GDM1 (cell line): ENCODE data around the gene KRT76.

Source experiments
- DNase-seq: peaks from one replicate; lab custom pipeline; 2025; lab: John Stamatoyannopoulos, UW

KRT76 gene

DNA sequence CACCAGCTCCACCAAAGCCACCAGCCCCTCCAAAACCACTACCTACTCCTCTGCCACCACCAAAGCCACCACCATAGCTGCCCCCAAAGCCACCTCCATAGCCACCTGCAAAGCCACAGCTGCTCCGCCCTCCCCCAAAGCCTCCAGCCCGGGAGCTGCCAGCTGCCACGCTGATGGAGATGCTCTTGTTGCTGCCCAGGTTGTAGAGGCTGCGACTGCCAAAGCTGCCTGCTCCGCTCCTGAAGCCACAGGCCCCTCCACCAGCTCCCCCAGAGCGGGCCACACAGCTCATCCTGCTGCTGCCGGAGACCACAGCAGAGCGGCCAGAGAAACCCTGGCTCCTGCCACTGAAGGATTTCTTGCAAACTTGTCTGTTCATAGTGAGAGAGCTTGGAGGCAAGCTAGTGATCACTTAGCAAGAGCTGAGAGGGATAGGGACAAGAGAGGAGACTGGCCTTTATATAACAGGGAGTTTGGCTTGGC, at the start of gene KRT76:
Gene KRT76, minus strand, starts transcription at position 433 of the 483 bp plus-strand sequence. Its CDS starts 54 bp downstream, at position 379.
- DNase-seq: no peak

DNA sequence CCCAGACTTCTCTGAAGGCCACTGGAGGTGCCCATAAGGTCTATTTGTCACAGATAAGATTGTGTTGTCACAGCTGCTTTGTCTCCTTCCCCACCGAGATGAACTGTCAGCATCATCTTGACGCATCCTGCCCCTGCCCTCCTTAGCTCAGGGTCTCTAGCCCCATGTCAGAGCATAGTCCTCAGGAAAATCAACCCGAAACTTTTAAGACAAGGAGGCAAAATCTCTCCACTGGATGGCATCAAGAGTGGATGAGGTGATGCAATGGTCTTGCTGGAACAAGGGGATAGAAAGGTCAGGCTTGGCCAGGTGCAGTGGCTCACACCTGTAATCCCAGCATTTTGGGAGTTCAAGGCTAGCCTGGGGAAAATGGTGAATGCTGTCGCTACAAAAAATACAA, 48.8 kb upstream of the KRT76 start:
- DNase-seq: no peak

DNA sequence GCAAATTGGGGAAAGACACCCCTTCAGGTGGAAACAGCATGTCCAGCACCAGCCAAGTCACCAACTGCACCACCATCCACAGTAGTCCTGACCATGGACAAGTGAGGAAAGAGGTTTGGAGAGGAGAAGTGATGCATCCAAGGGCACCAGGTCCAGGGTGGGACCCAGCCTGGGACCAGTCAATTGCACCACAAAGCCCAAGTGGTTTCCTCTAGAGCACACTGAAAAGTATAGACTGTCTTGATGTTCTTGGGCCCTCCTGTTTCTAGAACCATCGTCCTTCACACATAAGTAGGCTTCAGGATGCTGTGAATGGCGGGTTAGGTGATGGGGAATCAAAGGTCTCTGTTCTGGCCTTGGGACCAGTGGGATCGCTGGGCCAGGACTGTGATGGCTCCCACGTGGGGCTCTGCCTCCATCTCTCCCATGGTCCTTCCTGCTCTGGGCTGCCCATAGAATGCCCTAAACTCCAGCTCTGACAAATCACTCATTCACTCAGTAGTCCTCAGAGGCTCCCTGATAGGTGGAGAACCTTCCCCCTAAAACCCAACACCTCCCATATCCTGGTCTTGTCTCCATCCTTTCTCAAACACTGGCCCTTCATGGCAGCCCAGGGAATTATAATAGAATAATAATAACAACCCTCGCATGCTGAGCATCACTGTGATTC, 47.7 kb upstream of the KRT76 start:
- no peak for DNase-seq

DNA sequence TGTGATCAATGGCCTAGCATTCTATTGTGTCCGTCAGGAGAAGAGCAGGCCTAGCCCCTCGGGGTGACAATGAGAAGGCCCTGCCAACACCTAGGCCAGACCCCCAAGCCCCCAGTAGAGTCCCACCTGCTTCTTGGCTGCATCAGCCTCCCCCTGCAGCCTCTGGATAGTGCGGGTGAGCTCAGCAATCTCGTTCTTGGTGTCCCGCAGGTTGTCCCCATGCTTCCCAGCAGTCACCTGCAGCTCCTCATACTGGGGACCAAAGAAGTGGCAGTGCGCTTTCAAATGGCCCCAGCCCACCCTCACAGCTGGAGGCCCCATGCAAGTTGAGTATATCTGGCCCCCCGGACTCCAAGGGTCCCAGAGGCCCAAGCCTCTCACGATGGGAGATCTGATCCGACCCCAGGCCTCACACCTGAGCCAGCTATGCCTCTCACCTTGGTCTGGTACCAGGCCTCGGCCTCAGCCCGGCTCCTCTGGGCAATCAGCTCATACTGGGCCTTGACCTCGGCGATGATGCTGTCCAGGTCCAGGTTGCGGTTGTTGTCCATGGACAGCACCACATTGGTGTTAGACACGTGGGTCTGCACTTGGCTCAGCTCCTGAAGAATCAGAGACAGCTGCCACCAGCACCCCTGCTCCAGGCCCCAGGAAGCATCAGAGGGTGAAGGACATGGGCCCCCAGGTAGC, 46.8 kb upstream of the KRT76 start:
- no peak for DNase-seq

DNA sequence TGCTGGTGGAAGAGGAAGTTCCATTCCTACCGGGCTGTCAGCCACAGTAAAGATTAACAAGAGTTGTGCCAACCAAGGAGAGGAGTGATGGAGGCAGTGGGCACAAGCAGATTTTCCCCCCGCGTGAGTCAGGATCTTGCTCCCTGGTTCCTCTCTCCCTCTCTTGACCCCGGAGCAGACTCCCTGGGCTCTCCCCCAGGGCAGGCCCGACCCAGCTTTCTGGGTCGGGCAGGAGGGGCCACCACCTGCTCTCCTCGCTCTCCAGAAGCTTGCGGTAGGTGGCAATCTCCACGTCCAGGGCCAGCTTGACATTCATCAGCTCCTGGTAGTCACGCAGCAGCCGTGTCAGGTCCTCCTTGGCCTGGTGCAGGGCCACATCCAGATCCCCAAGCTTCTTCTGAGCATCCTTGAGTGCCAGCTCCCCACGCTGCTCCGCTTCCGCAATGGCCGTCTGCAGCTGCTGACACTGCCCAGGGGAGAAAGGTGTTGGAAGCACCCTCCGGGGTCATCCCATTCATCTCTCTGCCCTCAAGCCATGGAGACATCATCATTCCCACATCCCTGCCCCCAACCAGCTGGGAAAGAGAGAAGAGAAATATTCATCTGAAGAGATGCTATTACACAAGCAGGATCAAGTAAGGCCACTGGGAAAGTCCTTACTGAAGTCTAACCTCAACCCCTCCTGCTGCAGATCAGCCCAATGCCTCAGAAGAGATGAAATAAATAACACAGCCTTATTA, 45.8 kb upstream of the KRT76 start:
- DNase-seq: no peak

DNA sequence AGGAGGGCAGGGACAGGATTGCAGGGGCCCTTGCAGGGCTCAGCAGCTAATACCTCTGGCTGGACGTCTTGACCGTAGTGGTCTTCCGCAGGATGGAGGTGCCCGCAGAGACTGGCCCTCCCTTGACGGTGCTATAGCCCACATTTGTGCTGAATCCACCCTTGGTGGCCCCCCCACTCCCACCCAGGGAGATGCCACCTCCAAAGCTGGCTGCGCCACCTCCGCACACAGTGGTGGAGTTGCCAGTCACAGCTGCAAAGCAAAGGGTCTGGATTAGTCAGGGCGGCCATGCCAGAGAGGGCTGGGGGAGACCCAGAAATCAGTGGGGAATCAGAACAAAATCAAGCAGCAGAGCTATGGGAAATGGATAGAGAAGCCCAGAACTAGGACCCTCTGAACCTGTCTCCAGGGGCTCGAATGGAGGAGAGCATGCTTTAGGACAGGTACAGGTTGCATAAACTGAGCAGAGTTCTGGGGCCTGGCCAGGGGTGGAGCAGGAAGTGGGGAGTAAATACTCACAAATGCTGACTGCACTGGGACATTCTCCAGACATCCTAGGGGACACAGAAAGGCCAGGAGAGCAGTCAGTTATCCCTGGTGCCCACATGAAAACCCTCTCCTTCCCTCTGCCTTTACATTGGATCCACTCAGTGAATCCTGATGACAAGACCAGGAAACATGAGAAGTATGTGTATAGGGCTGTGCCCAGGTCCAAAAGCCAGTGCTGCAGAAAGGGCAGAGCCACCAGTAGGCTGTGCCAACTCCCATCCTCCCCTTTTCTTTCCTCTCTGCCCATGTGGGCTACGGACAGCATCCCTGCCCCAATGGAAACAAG, 44.9 kb upstream of the KRT76 start:
- DNase-seq: no peak

DNA sequence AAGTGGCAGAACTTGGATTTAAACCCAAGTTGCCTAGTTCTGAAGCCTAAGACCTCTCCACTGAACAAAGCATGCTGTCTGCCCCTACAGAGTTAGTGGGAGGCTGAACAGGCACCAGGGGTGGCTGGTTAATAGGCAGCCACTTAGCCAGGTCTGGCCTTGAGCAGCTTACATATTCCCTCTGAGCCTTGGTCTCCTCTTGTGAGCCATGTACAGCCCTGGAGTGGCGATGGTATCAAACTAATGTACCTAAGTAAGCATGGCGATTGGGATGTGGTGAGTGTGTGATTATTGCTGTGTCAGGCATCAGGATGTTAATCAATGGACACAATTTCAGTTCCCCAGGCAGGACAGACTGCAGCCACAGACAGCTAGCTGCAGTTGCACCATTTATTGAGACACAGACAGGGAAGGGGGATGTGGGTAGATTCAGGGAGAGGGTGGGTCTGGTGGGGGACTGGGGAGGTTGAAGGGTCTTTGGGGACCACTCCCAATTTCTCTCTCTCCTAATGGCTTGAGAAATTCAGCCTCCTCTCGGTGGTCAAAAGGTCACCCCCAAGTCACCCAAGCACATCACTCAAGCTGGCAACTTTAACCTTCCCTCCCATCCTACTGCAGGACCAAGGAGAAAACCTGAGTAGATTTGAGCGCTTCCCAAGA, 44.1 kb upstream of the KRT76 start:
- DNase-seq: no peak

DNA sequence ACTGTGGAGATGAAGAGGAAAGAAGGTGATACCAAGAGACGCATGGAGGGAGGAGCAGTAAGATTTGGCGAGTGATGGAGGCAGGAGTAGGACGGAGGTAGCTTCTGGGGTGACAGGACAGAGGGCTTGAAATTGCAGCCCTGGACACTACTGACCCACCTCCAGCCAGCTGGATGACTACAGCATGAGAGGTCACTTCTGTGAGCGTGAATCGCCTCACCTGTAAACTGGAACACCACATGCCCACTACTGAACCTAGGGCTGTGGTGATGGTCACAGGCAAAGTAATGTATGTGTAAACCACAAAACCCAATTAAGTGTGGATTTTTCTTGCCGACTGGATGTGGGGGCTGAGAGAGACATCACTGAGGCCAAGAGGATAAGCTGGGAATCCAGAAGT, 43.4 kb upstream of the KRT76 start:
- DNase-seq: no peak

DNA sequence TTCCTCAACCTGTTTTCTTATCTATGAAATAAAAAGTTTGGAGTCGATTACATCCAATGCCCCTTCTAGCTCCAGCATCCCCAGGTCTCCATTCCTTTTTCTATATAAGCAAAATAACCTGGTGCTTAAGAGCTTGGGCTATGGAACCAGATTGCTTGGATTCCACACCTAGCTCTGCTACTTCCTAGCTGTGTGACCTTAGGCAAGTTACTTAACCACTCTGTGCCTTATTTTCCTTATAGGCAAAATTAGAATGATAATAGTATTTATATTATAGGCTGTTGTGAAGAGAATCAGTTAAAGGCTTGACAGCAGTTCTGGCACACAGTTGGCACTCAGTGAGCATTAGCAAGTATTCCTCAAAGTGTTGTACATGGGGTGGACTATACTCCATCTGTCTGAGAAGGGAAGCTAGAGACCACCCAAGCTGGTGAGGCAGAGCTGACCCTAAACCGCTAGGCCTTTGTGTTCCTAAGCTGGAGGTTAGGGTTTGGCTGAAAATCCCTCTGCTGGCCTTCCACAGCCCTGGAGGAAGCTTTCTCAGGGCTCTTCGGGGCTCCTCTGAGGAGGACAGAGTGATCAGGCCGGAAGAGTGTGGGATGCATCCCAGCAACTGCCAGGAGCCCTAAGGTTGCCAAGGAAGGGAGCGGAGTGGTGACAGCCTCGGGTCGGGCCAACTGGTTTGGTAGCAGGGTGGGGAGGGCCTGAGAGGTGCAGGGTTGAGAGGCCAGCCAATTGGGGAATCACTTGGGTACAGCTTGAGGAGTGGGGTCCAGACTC, 42.8 kb upstream of the KRT76 start:
- DNase-seq: no peak

DNA sequence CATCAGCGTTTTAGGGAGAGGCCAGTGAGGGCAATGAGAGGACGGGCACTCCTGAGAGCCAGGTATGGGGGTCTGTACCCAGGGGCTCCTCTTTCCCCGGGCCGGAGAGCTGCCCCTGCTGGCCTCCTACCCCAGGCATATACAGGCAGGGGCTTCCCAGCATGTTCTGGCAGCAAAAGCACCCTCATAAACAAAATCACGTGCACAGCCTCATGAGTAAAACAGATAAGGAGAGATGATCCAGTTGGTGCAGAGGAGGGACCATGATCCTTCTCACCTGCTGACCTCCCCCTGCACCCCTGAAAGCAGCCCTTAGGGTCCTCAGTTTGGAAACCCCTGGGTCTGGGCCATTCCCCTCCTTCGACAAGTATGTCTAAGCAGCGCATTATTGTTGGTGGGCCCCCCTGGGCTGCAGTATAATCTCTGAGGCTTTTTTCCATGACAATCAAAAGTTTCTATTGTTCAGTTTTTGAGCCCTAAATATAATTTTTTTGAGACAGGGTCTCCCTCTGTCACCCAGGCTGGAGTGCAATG, 41.8 kb upstream of the KRT76 start:
- DNase-seq: no peak

DNA sequence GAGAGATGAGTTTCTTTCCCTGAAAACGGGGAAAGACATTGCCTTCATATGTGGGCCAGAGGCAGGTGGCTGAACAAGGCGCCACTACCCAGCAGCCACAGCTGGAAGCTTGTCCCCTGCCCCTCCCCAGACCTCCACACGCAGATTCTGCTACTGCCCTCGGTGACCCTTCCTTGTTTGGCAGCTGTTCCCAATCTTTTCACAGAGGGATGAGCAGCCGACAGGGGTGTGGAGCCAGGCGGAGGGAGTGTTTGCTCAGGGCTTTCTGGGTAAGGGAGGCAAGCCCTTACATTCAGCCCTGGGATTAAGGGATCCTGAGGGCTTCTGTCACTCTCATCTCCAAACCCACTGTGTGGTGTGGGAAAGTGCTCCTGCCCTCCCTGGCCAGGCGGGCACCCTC, 41.2 kb upstream of the KRT76 start:
- no peak for DNase-seq

DNA sequence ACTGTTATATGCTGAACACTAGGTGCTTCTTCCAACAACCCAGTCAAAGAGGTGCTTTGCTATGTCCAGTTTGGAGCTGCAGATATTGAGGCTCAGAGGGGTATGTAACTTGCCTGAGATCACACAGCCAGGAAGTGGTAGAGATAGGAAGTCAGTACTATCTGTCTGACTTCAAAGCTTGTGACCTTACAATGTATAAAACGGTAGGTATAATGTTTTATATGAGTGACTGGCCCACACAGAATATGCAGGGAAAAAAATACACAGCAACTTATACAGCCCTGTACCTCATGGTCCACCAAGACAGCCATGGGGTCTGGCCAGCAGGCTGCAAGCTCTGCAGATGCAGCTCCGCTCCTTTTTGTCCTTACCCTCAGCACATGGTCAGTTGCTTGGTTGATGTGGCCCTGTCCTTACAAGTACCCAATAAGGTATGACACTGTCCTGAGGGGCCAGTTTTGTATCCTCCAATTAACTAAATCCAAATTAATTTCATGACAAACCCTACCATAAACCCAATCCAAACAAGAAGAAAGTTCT, 40.6 kb upstream of the KRT76 start:
- DNase-seq: no peak

DNA sequence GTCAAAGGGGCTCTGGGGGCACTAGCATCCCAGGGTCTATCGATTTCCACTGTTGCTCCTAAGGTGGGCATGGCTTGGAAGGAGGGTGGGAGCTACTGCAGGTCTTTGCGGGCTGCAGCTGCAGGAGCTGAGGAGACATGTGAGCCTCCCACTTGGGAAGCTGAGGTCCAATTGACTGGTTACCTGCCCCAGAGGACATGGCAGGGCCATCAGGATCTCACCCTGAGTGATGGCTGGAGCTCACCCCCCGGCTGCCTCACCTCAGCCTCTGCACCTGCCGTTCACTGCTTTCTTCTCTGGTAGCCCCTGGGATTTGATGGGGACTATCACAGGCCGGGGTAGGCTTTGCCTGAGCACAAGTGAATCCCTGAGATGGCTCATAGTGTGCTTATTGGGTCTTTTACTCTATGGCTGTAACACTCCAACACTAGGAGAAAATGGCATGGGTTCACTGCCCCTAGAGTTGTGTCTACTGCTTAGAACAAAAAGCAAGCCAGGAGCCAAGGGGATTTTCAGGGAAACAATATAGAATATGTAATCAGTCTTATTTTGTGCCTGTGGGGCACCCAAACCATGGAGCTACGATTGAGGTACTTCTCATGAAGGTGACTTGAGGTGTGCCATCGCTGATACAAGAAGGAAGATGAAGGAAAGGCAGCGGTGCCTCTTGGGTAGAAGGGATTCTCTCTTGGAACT, 40.0 kb upstream of the KRT76 start:
- no peak for DNase-seq

DNA sequence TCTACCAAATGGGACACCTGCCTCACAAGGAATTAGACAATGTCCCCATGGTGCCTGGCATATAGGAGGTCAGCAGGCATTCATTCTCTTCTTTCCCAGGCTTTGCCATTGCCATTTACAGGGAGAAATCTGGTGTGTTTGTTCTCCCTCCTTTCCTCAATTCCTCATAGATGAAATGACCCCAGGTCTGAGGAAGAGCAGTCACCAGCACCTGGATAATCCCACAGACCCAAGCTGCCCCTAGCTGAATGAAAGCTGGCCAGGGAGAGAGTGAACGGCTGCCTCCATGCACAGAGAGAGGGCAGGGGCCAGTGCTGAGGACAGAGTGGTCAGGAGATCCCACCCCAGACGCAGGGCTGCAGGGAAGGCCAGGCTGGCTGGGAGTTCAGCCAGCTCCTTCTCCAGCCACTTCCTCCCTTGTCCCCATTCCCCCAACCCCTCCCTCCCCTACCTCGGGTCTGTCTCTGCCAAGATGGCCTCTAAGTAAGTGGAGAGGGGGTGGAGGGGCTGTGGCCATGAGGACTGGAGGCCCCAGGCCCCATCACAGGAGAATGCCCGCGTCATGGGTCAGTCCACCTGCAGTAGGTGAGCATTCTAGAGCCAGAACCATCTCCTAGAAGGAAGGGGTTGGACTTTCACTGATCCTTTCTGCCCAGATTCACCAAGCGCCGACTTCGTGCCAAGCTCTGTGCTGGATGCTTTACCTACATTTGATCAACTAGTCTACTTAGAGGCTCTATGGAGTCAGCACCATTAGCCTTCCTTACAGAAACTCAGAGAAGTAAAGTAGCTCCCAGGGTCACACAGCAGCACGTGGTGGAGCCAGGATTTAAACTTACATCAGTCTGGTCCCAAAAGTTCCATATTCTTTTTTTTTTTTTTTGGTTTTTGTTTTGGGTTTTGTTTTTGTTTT, 38.8 kb upstream of the KRT76 start:
- no peak for DNase-seq

DNA sequence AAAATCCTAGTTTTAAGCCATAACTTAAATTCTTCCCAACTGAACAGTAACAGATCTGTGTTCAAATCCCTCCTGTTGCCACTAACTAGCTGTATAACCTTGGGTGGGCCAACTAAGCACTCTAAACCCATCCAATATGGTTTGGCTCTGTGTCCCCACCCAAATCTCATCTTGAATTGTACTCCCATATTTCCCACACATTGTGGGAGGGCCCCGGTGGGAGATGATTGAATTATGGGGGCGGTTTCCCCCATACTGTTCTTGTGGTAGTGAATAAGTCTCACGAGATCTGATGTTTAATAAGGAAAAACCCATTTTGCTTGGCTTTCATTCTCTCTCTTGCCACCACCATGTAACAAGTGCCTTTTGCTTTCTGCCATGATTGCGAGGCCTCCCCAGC, 38.0 kb upstream of the KRT76 start:
- DNase-seq: no peak

DNA sequence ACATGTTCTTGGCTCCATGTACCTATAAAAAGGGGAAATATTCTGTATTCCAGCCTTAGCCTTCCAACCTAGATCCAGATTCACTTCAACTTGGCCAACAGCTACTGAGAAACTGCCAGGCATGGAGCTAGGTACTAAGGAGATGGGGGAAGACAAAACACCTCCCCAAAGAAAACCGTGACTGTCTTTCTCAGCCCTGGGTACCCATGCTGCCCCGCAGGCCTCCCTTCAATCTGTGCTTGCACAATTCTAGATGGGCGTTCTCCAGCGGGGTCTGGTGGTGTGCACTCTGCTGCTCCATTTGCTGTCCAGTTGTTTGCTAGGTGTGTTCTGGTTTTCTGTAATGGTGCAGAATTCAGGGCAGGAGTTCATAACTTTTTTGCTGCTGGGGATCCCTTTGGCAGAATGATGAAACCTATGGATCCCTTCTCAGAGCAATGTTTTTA, 37.6 kb upstream of the KRT76 start:
- DNase-seq: no peak

DNA sequence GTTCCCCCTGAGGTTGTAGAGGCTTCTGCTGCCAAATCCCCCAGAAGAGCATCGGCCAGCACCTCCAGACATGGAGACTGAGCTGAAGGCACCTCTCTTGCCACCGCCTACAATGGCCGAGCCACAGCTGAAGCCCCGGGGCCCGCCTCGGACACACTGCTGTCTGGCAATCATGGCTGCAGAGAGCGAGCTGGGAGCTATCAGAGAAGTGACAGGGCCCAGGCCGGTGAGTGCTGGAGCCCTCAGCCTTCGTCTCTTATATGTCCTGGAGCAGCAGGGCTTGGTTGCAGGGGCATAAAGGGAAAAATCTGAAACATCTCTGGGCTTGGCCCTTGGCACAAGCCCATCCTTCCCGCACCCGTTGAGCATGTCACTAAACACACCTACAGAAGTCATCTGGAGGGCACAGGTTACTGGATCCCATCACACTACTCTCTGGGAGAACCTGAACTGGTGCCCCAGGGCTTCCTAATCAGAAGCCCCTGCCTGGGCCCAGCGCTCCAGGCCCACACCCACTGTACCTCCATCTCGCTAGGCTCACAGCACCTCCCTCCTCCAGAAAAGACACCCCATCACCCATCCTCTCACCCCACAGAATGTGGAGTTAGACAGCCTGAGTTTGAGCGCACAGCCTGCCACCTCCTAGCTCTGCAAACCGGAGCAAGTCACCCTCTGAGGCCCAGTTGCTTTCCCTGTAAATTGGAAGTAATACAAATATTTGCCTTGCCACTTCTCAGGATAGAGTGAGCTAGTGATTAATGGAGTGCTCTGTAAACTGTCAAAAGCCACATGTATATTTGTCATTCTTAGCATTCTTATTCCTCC, 37.0 kb upstream of the KRT76 start, which contains the start of gene KRT4:
Gene KRT4, minus strand, starts transcription at position 232 of the 825 bp plus-strand sequence. Its CDS starts 58 bp downstream, at position 174.
- no peak for DNase-seq
